T-helper 1 cell treated with Interleukin-12 subunit alpha and Interleukin-12 subunit beta and Interleukin-4 antibody, amounts not matched to agents 30 μg/mL and 1 μg/mL, for 36 hours (primary cell): ENCODE data around the gene ZNF492.
"Not testable (repeated sequence)": the region's sequence is repeated elsewhere in the genome, so short reads cannot be mapped to it uniquely, and the experiment has no call there.

Experiments used
- H3K27ac Mint-ChIP-seq: one replicate; pipeline ENCODE4 v1.8.0; 2021; ENCODE audit warnings: mild to moderate bottlenecking, mixed read lengths
- H3K27me3 Mint-ChIP-seq: one replicate; pipeline ENCODE4 v1.8.0; 2021; ENCODE audit warnings: low read depth, mixed read lengths
- H3K36me3 Mint-ChIP-seq: one replicate; pipeline ENCODE4 v1.8.0; 2021; ENCODE audit warnings: low read depth, mixed read lengths
- H3K4me1 Mint-ChIP-seq: one replicate; pipeline ENCODE4 v1.8.0; 2021; ENCODE audit warnings: low read depth, mixed read lengths
- H3K4me3 Mint-ChIP-seq: one replicate; pipeline ENCODE4 v1.8.0; 2021; ENCODE audit warnings: mild to moderate bottlenecking, moderate library complexity, mixed read lengths
- H3K9me3 Mint-ChIP-seq: one replicate; pipeline ENCODE4 v1.8.0; 2021; ENCODE audit warnings: mixed read lengths

Gene ZNF492

DNA sequence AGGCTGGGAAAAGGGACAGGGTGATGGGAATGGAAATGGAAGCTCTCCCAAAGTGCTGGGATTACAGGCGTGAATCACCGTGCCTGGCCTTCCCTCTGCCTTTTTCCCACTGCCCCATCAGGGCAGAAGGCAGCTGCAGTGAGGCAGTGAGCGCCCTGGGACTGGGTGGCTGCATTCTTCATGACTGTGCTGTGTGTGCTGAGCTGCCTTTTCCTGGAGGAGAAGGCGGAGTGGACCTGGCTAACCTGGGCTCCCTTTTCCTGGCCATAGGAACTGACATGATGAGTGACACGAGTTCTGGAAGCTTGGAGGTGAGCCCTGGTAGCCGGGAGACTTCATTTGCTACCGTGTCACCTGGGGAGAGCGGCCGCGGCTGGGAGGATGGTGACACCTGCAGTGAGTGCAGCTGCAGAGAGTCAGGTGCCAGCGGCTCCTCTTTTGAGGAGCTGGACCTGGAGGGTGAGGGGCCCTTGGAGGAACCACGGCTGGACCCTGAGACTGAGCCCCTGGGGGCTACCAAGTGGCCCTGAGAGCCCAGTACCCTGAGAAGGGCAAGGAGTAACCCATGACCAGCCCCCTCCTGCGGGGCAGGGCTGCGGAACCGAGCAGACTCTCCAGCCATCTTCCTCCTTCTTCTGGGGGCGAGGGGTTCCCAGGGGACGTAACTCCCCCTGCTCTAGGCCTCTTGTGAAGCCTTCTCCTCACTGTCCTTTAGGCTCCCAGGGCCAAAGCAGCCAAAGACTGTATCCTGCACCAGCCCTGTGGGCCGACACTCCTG is 26.3 kb upstream of the ZNF492 start:
- no peak overlapping the region for H3K4me3 Mint-ChIP-seq
- peaks cover 67% of the 10 kb centered on the region for H3K9me3 Mint-ChIP-seq
- H3K4me1 Mint-ChIP-seq, result no peaks in the 10 kb centered on the region
- no peak overlapping the region for H3K27ac Mint-ChIP-seq
- H3K36me3 Mint-ChIP-seq, result no peaks in the 10 kb centered on the region
- no peaks in the 10 kb centered on the region for H3K27me3 Mint-ChIP-seq

GRCh38 chr19:22608441-22608840 is 25.7 kb upstream of the ZNF492 start:
- Mint-ChIP-seq H3K27me3 (no peaks in the 10 kb centered on the region), H3K36me3 (no peaks in the 10 kb centered on the region), H3K4me1 (no peaks in the 10 kb centered on the region), H3K27ac (no peak overlapping the region), H3K4me3 (no peak overlapping the region), H3K9me3 (peaks cover 71% of the 10 kb centered on the region)

GRCh38 chr19:22609630-22610029 is 24.5 kb upstream of the ZNF492 start:
- Mint-ChIP-seq H3K27ac (no peak overlapping the region), H3K27me3 (no peaks in the 10 kb centered on the region), H3K9me3 (peaks cover 73% of the 10 kb centered on the region), H3K36me3 (no peaks in the 10 kb centered on the region), H3K4me3 (no peak overlapping the region), H3K4me1 (no peaks in the 10 kb centered on the region)

DNA sequence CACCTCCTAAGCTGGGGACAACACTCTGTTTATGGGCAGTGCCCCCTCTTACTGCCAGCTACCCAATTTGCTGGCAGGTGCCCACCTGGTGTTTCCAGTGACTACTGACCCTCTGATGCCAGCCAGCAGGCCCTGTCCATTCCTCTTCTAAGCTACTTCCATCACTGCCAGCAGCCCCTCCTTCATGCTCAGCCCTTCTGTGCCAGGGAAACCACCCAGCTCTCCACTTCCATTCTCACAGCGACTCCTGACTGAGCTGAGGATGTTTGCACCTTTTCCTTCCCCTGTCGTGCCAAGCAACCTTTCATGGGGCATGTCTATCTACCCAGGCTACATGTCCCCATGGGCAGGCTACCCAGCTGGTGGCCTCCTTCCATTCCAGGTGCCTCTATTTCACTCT is 24.0 kb upstream of the ZNF492 start:
- Mint-ChIP-seq H3K4me1 (no peaks in the 10 kb centered on the region), H3K9me3 (peaks cover 75% of the 10 kb centered on the region), H3K4me3 (no peak overlapping the region), H3K27ac (no peak overlapping the region), H3K27me3 (no peaks in the 10 kb centered on the region), H3K36me3 (no peaks in the 10 kb centered on the region)

- no peaks in the 10 kb centered on the region for H3K36me3 Mint-ChIP-seq
- no peaks in the 10 kb centered on the region for H3K4me1 Mint-ChIP-seq
- no peaks in the 10 kb centered on the region for H3K27me3 Mint-ChIP-seq
- peaks cover 73% of the 10 kb centered on the region for H3K9me3 Mint-ChIP-seq
- no peak overlapping the region for H3K27ac Mint-ChIP-seq
- H3K4me3 Mint-ChIP-seq, result no peak overlapping the region
These were observed 21.8 kb upstream of the ZNF492 start for GRCh38 chr19:22612316-22612715.

DNA sequence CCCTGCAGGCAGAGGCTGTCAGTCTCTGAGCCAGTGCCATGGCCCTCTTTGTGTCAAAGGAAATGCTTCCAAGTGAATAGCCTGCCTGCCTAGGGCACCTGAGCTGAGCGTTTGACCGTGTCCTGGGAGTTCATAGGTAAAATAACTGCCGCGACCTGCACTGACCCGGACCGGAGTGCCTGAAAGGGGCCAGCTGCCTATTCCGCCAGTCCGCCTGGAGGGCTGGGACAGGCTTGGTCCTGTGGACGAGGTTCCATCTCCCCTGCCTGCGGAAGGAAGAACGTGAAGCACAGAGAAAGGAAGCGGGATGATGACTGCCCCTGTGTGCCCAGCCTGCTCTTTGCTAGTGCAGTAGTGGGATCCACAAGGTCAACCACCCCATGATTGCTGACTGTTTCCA is 17.5 kb upstream of the ZNF492 start:
- Mint-ChIP-seq H3K4me3 (no peak overlapping the region), H3K4me1 (no peaks in the 10 kb centered on the region), H3K27ac (no peak overlapping the region), H3K9me3 (peaks cover 59% of the 10 kb centered on the region), H3K27me3 (no peaks in the 10 kb centered on the region), H3K36me3 (peaks cover 4% of the 10 kb centered on the region)

GRCh38 chr19:22617181-22617580 is 16.9 kb upstream of the ZNF492 start:
- H3K4me3 Mint-ChIP-seq, H3K36me3 Mint-ChIP-seq, H3K27me3 Mint-ChIP-seq, H3K27ac Mint-ChIP-seq, H3K4me1 Mint-ChIP-seq: not testable (repeated sequence)
- peaks cover 60% of the 10 kb centered on the region for H3K9me3 Mint-ChIP-seq

DNA sequence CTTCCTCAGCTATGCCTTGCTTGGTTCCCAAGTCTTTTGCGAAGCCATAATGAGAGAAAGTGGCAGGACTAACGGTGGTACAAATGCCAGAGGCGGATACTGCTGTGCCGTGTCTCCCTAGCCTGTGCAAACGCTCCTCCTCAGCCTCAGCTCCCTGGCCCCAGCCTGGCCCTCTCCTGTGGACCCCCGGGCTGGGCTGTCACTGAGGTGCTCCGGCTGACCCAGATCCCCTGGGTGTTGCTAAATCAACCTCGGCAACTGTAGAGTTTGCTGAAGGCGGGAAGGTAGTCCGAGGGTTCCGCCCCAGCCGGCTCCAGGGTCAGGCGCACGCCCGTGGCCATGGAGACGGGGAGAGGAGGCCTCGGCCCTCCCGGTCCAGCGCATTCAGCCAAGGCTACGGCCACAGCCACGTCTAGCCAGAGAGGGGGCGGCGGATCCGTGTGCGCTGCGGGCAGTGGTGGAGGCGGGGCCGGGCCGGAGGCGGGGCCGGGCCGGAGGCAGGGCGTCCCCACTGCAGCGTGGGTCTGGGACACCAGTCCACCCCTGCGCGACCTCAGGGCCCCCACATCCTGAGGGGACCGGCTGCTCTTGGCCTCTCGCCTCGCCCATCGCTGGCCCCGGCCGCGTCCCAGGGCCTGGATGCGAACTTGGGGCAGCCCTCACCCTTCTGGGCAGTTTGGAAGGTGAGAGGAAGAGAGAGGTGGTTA is 16.4 kb upstream of the ZNF492 start:
- Mint-ChIP-seq H3K36me3 (peaks cover 4% of the 10 kb centered on the region), H3K4me3 (no peak overlapping the region), H3K4me1 (no peaks in the 10 kb centered on the region), H3K9me3 (peaks cover 60% of the 10 kb centered on the region), H3K27ac (no peak overlapping the region), H3K27me3 (no peaks in the 10 kb centered on the region)

GRCh38 chr19:22619371-22619770 is 14.8 kb upstream of the ZNF492 start:
- Mint-ChIP-seq H3K9me3 (peaks cover 47% of the 10 kb centered on the region), H3K4me3 (no peak overlapping the region), H3K27ac (no peak overlapping the region), H3K4me1 (no peaks in the 10 kb centered on the region), H3K36me3 (peaks cover 4% of the 10 kb centered on the region), H3K27me3 (no peaks in the 10 kb centered on the region)

DNA sequence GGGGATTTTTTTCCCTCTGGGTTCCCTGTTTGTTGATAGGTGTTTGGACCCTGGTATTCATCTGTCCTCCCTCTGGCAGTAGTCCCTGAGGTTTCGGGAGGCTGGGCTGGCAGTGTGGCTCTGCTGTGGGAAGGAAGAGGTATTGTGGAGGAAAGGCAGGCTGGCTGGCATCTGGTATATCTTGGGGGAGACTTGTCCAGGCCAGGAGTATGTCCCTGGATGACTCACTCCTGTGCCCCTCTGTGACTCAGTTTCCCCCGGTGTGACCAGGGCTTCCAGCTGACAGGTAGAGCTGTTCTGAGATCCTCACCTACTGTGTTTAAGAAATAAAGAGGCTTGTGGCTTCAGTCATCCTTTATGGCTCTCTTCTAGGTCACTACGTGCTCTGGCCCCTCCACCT is 14.2 kb upstream of the ZNF492 start:
- Mint-ChIP-seq H3K27ac (no peak overlapping the region), H3K9me3 (peaks cover 41% of the 10 kb centered on the region), H3K4me1 (no peaks in the 10 kb centered on the region), H3K36me3 (peaks cover 4% of the 10 kb centered on the region), H3K4me3 (no peak overlapping the region), H3K27me3 (no peaks in the 10 kb centered on the region)

- Mint-ChIP-seq H3K27me3 (no peaks in the 10 kb centered on the region), H3K4me3 (no peak overlapping the region), H3K4me1 (no peaks in the 10 kb centered on the region), H3K27ac (no peak overlapping the region), H3K9me3 (peaks cover 37% of the 10 kb centered on the region), H3K36me3 (peaks cover 4% of the 10 kb centered on the region)
These were observed 13.7 kb upstream of the ZNF492 start for GRCh38 chr19:22620401-22620800.

DNA sequence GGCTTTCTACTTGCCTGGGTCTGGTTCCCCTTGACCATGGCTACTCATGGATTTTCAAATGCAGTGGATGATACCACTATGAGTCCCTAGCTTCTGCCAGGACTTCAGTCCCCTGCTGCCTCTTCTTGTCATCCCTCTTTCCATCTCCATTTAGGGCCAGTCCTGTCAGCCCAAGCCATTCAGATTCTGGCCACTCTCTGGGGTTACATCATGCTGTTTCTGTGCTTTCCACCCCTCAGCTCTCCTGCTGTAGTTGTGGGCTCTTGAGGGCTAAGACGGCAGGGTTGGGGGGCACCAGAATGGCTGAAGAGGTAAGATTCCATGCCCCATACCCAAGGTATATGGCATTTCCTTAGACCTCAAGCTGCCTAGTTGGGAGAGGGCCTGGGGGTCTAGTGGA is 13.2 kb upstream of the ZNF492 start:
- no peaks in the 10 kb centered on the region for H3K4me1 Mint-ChIP-seq
- peaks cover 4% of the 10 kb centered on the region for H3K36me3 Mint-ChIP-seq
- no peaks in the 10 kb centered on the region for H3K27me3 Mint-ChIP-seq
- H3K27ac Mint-ChIP-seq, result no peak overlapping the region
- H3K4me3 Mint-ChIP-seq, result no peak overlapping the region
- peaks cover 34% of the 10 kb centered on the region for H3K9me3 Mint-ChIP-seq

- H3K4me3 Mint-ChIP-seq, result no peak overlapping the region
- no peak overlapping the region for H3K27ac Mint-ChIP-seq
- no peaks in the 10 kb centered on the region for H3K4me1 Mint-ChIP-seq
- H3K27me3 Mint-ChIP-seq, result no peaks in the 10 kb centered on the region
- peaks cover 33% of the 10 kb centered on the region for H3K9me3 Mint-ChIP-seq
- H3K36me3 Mint-ChIP-seq, result peaks cover 4% of the 10 kb centered on the region
These were observed 12.1 kb upstream of the ZNF492 start for GRCh38 chr19:22622020-22622419.

GRCh38 chr19:22622901-22623840 is 11.0 kb upstream of the ZNF492 start:
- no peak overlapping the region for H3K4me3 Mint-ChIP-seq
- H3K4me1 Mint-ChIP-seq, result no peaks in the 10 kb centered on the region
- H3K27me3 Mint-ChIP-seq, result no peaks in the 10 kb centered on the region
- H3K9me3 Mint-ChIP-seq, result peaks cover 38% of the 10 kb centered on the region
- H3K27ac Mint-ChIP-seq, result no peak overlapping the region
- peaks cover 4% of the 10 kb centered on the region for H3K36me3 Mint-ChIP-seq
